ENCODE results near the gene CKB.

DNA sequence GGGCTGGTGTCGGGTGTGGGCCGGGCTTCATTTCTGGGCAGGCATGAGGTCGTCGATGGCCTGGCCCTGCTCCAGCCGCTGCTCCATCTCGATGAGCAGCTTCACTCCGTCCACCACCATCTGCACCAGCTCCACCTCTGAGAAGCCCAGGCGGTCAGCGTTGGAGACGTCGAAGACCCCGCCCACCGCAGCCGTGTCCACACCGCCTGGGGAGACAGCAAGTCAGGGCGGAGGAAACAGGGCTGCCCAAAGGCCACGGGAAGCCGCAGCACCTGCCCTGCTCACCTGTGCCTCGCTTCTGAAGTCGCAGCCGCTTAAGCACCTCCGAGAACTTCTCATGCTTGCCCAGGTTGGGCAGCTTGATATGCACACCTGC is 2.8 kb downstream of the CKB start:
- TF ChIP-seq, protein P1, sequence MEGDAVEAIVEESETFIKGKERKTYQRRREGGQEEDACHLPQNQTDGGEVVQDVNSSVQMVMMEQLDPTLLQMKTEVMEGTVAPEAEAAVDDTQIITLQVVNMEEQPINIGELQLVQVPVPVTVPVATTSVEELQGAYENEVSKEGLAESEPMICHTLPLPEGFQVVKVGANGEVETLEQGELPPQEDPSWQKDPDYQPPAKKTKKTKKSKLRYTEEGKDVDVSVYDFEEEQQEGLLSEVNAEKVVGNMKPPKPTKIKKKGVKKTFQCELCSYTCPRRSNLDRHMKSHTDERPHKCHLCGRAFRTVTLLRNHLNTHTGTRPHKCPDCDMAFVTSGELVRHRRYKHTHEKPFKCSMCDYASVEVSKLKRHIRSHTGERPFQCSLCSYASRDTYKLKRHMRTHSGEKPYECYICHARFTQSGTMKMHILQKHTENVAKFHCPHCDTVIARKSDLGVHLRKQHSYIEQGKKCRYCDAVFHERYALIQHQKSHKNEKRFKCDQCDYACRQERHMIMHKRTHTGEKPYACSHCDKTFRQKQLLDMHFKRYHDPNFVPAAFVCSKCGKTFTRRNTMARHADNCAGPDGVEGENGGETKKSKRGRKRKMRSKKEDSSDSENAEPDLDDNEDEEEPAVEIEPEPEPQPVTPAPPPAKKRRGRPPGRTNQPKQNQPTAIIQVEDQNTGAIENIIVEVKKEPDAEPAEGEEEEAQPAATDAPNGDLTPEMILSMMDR (IDR thresholded peaks at IDR 0.05; ENCODE audit: low read depth, low read length, missing input control), result no peak
- TF ChIP-seq SP1 (IDR thresholded peaks at IDR 0.05) (no peak), RAD21 (IDR thresholded peaks at IDR 0.05) (no peak), GABPA (IDR thresholded peaks at IDR 0.05 in 1 of 2, conservative IDR thresholded peaks at IDR 0.05 in 1 of 2) (no peak), JUND (IDR thresholded peaks at IDR 0.05) (no peak), YY1 (IDR thresholded peaks at IDR 0.05) (no peak), EGR1 (IDR thresholded peaks at IDR 0.05; ENCODE audit: low read depth in 2 of 2) (no peak), TAF1 (conservative IDR thresholded peaks at IDR 0.05) (no peak)
- TF ChIP-seq, protein P2, sequence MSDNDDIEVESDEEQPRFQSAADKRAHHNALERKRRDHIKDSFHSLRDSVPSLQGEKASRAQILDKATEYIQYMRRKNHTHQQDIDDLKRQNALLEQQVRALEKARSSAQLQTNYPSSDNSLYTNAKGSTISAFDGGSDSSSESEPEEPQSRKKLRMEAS (IDR thresholded peaks at IDR 0.05), result no peak
- TF ChIP-seq, protein P3, sequence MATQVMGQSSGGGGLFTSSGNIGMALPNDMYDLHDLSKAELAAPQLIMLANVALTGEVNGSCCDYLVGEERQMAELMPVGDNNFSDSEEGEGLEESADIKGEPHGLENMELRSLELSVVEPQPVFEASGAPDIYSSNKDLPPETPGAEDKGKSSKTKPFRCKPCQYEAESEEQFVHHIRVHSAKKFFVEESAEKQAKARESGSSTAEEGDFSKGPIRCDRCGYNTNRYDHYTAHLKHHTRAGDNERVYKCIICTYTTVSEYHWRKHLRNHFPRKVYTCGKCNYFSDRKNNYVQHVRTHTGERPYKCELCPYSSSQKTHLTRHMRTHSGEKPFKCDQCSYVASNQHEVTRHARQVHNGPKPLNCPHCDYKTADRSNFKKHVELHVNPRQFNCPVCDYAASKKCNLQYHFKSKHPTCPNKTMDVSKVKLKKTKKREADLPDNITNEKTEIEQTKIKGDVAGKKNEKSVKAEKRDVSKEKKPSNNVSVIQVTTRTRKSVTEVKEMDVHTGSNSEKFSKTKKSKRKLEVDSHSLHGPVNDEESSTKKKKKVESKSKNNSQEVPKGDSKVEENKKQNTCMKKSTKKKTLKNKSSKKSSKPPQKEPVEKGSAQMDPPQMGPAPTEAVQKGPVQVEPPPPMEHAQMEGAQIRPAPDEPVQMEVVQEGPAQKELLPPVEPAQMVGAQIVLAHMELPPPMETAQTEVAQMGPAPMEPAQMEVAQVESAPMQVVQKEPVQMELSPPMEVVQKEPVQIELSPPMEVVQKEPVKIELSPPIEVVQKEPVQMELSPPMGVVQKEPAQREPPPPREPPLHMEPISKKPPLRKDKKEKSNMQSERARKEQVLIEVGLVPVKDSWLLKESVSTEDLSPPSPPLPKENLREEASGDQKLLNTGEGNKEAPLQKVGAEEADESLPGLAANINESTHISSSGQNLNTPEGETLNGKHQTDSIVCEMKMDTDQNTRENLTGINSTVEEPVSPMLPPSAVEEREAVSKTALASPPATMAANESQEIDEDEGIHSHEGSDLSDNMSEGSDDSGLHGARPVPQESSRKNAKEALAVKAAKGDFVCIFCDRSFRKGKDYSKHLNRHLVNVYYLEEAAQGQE (IDR thresholded peaks at IDR 0.05), result no peak

Measured in liver (tissue), 3 donors.